ENCODE data around the gene RNF212.

RNF212 gene

GRCh38 chr4:1047976-1048772, 65.2 kb downstream of the RNF212 start:
- H3K4me3 ChIP-seq (ENCODE audit: low read length), result no peak overlapping the region
- no peak for DNase-seq (ENCODE audit: low read depth)

GRCh38 chr4:1047106-1047975, 66.0 kb downstream of the RNF212 start:
- DNase-seq (ENCODE audit: low read depth), result no peak
- peak overlapping the region; percentile 34 for H3K4me3 ChIP-seq (ENCODE audit: low read length)
- no peak for TF ChIP-seq CTCF (conservative IDR thresholded peaks at IDR 0.05; ENCODE audit: low read length)

More at GRCh38 chr4:1047976-1048772, 65.2 kb downstream of the RNF212 start:
- no peak for TF ChIP-seq CTCF (conservative IDR thresholded peaks at IDR 0.05; ENCODE audit: low read length)

DNA sequence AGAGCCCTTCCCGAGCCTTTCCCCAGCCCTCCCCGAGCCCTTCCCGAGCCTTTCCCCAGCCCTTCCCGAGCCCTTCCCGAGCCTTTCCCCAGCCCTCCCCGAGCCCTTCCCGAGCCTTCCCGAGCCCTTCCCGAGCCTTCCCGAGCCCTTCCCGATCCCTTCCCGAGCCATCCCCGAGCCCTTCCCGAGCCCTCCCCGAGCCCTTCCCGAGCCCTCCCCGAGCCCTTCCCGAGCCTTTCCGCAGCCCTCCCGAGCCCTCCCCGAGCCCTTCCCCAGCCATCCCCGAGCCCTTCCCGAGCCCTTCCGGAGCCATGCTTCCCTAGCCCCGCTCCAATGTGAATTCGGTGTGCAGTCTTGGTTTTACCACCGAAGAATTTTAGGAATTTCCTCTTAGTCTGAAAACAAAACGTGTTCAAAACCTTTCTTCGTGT, 66.8 kb downstream of the RNF212 start:
- peak overlapping the region; percentile 34 for H3K4me3 ChIP-seq (ENCODE audit: low read length)
- peak; percentile 80 for DNase-seq (ENCODE audit: low read depth)

DNA sequence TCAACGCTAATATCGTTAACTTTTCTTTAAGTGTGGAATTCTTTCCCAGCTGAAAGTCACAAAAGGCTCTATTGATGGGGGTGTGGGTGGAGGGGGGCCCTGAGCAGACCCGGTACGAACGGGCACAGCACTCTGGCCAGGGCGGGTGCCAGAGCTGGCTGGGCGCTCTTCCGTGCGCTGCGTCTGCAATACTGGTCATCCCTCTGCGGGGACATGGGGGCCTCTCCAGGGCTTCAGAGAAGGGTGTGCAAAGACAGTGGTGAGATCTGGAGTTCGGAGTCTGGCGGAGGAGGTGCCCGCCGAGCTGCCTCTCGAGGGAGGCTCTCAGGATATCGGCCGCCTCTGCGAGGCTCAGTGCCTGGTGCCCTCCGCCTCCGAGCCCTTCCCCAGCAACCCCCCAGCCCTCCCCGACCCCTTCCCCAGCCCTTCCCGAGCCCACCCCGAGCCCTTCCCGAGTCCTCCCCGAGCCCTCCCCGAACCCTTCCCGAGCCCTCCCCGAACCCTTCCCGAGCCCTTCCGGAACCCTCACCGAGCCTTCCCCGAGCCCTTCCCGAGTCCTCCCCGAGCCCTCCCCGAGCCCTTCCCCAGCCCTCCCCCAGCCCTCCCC, 67.7 kb downstream of the RNF212 start:
- DNase-seq (ENCODE audit: low read depth), result no peak
- no peak for TF ChIP-seq CTCF (conservative IDR thresholded peaks at IDR 0.05; ENCODE audit: low read length)

DNA sequence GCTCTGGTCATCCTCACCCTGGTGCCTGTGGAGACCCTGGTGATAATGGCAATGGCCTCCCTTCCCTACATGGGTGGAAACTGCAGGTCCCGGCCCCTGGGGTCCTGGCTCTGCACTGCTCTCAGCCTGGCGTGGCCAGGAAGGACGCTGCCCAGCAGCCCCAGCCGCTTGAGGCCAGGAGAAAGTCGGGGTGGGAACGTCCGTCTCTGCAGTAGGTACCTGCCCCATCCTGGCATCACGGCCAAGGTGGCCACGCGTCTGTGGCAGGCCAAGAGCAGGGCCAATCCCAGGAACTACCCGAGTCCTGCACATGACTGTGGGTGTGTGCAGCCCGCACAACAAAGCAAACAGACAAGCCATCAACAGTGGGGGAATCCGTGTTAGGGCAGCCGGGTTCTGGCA, 68.2 kb downstream of the RNF212 start:
- TF ChIP-seq CTCF (conservative IDR thresholded peaks at IDR 0.05; ENCODE audit: low read length), result no peak
- no peak overlapping the region for H3K4me3 ChIP-seq (ENCODE audit: low read length)
- no peak for DNase-seq (ENCODE audit: low read depth)

More for the DNA sequence above, 67.7 kb downstream of the RNF212 start:
- no peak overlapping the region for H3K4me3 ChIP-seq (ENCODE audit: low read length)

DNA sequence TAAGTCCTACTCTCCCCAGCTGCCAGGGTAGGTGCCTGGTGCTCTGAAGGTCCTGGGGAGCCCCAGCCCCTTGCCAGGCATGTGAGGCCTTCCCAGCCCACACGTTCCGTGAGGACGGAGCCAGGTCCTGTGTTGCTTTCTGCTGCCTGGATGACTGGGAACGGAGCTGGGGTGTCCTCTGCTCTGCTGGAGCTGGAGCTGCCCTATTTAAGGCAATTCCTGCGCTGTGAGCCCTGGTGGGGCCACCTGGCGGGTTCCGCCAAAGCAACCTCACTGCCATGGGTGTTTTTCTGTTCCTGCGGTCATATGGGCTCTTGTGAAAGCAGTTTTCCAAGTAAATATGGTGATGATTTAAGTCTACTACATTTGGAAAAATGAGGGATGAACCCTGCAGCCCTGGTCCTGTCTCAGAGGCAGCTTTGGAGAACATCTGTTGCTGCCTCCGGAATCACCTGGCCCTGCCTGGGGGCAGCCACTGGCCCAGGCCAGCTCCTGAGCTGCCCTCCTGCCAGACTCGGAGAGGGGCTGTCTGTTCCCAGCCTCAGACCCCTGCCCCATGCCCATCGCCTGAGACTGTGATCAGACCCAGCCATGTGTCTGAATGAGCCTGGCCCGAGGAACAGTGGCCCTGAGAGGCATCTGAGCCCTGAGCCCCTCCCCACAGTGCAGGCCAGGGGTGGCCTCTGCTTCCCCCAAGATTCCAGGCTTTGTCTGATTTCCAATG, 68.7 kb downstream of the RNF212 start:
- peak; percentile 27 for DNase-seq (ENCODE audit: low read depth)
- TF ChIP-seq CTCF (conservative IDR thresholded peaks at IDR 0.05; ENCODE audit: low read length), result no peak
- no peak overlapping the region for H3K4me3 ChIP-seq (ENCODE audit: low read length)
